Activated B cell treated with CpG ODN at 0.5 μM for 24 hours (primary cell): ENCODE data around the gene PECR. TPM values are rescaled to one million over a fixed set of nuclear protein-coding genes. Genes with fewer than 3 reads are reported as not detected.

Experiments used
- ATAC-seq: fragments of 200-7000 bp; cut with Tn5 transposase; one replicate; pipeline ENCODE4 v1.10.0; 2021; ENCODE audit warnings: low read depth, mild to moderate bottlenecking, moderate library complexity
- CTCF ChIA-PET: fragments of 350-600 bp; sonication (Branson Sonifier 250); formaldehyde crosslinking; loops from one replicate; lab custom pipeline; 2021; ENCODE audit warnings: antibody characterized with exemption; lab: Charles Lee
- POLR2A ChIA-PET: fragments of 350-600 bp; sonication (Branson Sonifier 250); formaldehyde crosslinking; loops from one replicate; lab custom pipeline; 2021; ENCODE audit warnings: antibody characterized with exemption; lab: Charles Lee
- DNase-seq: peaks from one replicate; pipeline ENCODE4 v3.0.0; 2022
- H3K27ac Mint-ChIP-seq: one replicate; pipeline ENCODE4 v1.8.0; 2020; ENCODE audit warnings: mixed read lengths
- H3K27me3 Mint-ChIP-seq: one replicate; pipeline ENCODE4 v1.8.0; 2021; ENCODE audit warnings: mixed read lengths
- H3K36me3 Mint-ChIP-seq: one replicate; pipeline ENCODE4 v1.8.0; 2021; ENCODE audit warnings: low read depth, mixed read lengths
- H3K4me1 Mint-ChIP-seq: one replicate; pipeline ENCODE4 v1.8.0; 2021; ENCODE audit warnings: mixed read lengths
- H3K4me3 Mint-ChIP-seq: one replicate; pipeline ENCODE4 v1.8.0; 2020; ENCODE audit warnings: mild to moderate bottlenecking, mixed read lengths
- H3K9me3 Mint-ChIP-seq: one replicate; pipeline ENCODE4 v1.8.0; 2020; ENCODE audit warnings: mixed read lengths
- CTCF ChIP-seq: fragments of 200-600 bp; IDR thresholded peaks from one replicate; pipeline ENCODE4 v1.8.0; 2022; ENCODE audit warnings: antibody characterized with exemption, mild to moderate bottlenecking
- intact Hi-C: fragments of 100-400 bp; cut with micrococcal nuclease; formaldehyde crosslinking; loops from one replicate; pipeline ENCODE4 v1.15.1; 2024
- total RNA-seq: library from RNA; stranded (reverse); gene quantifications from 2 replicates; pipeline ENCODE4 v1.2.3, GENCODE V29; 2022

Gene PECR
- total RNA-seq, 1 donor from 2014 or later: 10.0 TPM

GRCh38 chr2:216049452-216049851 lies 32.2 kb downstream of the PECR start:
- Mint-ChIP-seq H3K27me3 (no peaks in the 10 kb centered on the region), H3K36me3 (peaks cover 23% of the 10 kb centered on the region), H3K9me3 (no peaks in the 10 kb centered on the region), H3K4me3 (no peak overlapping the region), H3K27ac (no peak overlapping the region), H3K4me1 (no peaks in the 10 kb centered on the region)
- intact Hi-C loops: no loop called here
- ATAC-seq: no peak
- no peak for DNase-seq
- CTCF ChIA-PET: no interaction called here
- no peak for TF ChIP-seq CTCF
- POLR2A ChIA-PET: interaction anchor here (0.7 kb wide), 1 partner anchor 69 kb away, joined by 3 read pairs; no protein-coding TSS in a partner anchor

- H3K9me3 Mint-ChIP-seq: no peaks in the 10 kb centered on the region
- intact Hi-C loops: no loop called here
- CTCF ChIA-PET: no interaction called here
- H3K4me3 Mint-ChIP-seq: no peak overlapping the region
- H3K4me1 Mint-ChIP-seq: no peaks in the 10 kb centered on the region
- POLR2A ChIA-PET: no interaction called here
- H3K27ac Mint-ChIP-seq: no peak overlapping the region
- H3K27me3 Mint-ChIP-seq: no peaks in the 10 kb centered on the region
- peaks cover 34% of the 10 kb centered on the region for H3K36me3 Mint-ChIP-seq
- no peak for TF ChIP-seq CTCF
- no peak for ATAC-seq
- no peak for DNase-seq
These were observed 34.2 kb downstream of the PECR start for GRCh38 chr2:216047397-216047796.

GRCh38 chr2:216044883-216045486 lies 36.6 kb downstream of the PECR start:
- Mint-ChIP-seq H3K36me3 (peaks cover 36% of the 10 kb centered on the region), H3K4me1 (no peaks in the 10 kb centered on the region), H3K27ac (no peak overlapping the region), H3K9me3 (no peaks in the 10 kb centered on the region), H3K4me3 (no peak overlapping the region), H3K27me3 (no peaks in the 10 kb centered on the region)
- ChIA-PET POLR2A (interaction anchor here (0.6 kb wide), 1 partner anchor 73 kb away, joined by 4 read pairs; no protein-coding TSS in a partner anchor), CTCF (interaction anchor here (0.8 kb wide), 1 partner anchor 11 kb away, joined by 3 read pairs; no protein-coding TSS in a partner anchor)
- TF ChIP-seq CTCF: no peak
- DNase-seq (no peak), ATAC-seq (no peak)
- intact Hi-C loops: no loop called here

GRCh38 chr2:216043949-216044348 lies 37.7 kb downstream of the PECR start:
- H3K27ac Mint-ChIP-seq: no peak overlapping the region
- ChIA-PET POLR2A (no interaction called here), CTCF (interaction anchor here (0.8 kb wide), 1 partner anchor 10 kb away, joined by 3 read pairs; no protein-coding TSS in a partner anchor)
- no peaks in the 10 kb centered on the region for H3K9me3 Mint-ChIP-seq
- H3K36me3 Mint-ChIP-seq: peaks cover 44% of the 10 kb centered on the region
- H3K4me1 Mint-ChIP-seq: no peaks in the 10 kb centered on the region
- ATAC-seq: no peak
- no peak overlapping the region for H3K4me3 Mint-ChIP-seq
- DNase-seq: no peak
- H3K27me3 Mint-ChIP-seq: no peaks in the 10 kb centered on the region
- TF ChIP-seq CTCF: no peak
- intact Hi-C loops: no loop called here

GRCh38 chr2:216041438-216041837 lies 40.2 kb downstream of the PECR start:
- CTCF ChIA-PET: interaction anchor here (1.1 to 1.2 kb wide), 2 partner anchors 18 to 91 kb away, joined by 3 read pairs; no protein-coding TSS in a partner anchor
- Mint-ChIP-seq H3K36me3 (peaks cover 44% of the 10 kb centered on the region), H3K4me3 (no peak overlapping the region), H3K27me3 (no peaks in the 10 kb centered on the region), H3K27ac (no peak overlapping the region), H3K4me1 (no peaks in the 10 kb centered on the region), H3K9me3 (no peaks in the 10 kb centered on the region)
- intact Hi-C loops: no loop called here
- no peak for TF ChIP-seq CTCF
- POLR2A ChIA-PET: no interaction called here
- no peak for ATAC-seq
- DNase-seq: no peak
